ENCODE data around the gene SLC34A2.

SLC34A2 gene

GRCh38 chr4:25677943-25678342 lies 22.3 kb downstream of the SLC34A2 start:
- H3K36me3 ChIP-seq (ENCODE audit: control insufficient read depth, low read length): no peaks in the 10 kb centered on the region
- H3F3A ChIP-seq (ENCODE audit: control insufficient read depth, insufficient read depth): no peaks in the 10 kb centered on the region
- peaks cover 4% of the 10 kb centered on the region; the same call in 1 of the 2 replicates for H3K4me1 ChIP-seq (ENCODE audit: control insufficient read depth, low read length)
- no peaks in the 10 kb centered on the region for H3K9me3 ChIP-seq (ENCODE audit: control insufficient read depth, insufficient read depth, low read length)
- no peak overlapping the region for H3K27ac ChIP-seq (ENCODE audit: low read depth, low read length)
- no peak for TF ChIP-seq EZH2phosphoT487 (IDR thresholded peaks at IDR 0.05; ENCODE audit: borderline replicate concordance, low read length)
- TF ChIP-seq CTCF (IDR thresholded peaks at IDR 0.05; ENCODE audit: low read depth, low read length, poor library complexity, severe bottlenecking): no peak
- H3K4me2 ChIP-seq (ENCODE audit: low read length): no peak overlapping the region
- no peaks in the 10 kb centered on the region for H3K27me3 ChIP-seq (ENCODE audit: control insufficient read depth, low read length)
- H4K20me1 ChIP-seq (ENCODE audit: control insufficient read depth, insufficient read depth, low read depth, low read length): no peaks in the 10 kb centered on the region
- no peak overlapping the region for H3K4me3 ChIP-seq (ENCODE audit: low read length)
- H3K79me2 ChIP-seq (ENCODE audit: control insufficient read depth, low read length): no peaks in the 10 kb centered on the region
- H3K9me2 ChIP-seq (replicated peaks; ENCODE audit: control insufficient read depth, low read length): no peaks in the 10 kb centered on the region

- no peak overlapping the region for H3K4me2 ChIP-seq (ENCODE audit: low read length)
- no peaks in the 10 kb centered on the region for H3K9me2 ChIP-seq (replicated peaks; ENCODE audit: control insufficient read depth, low read length)
- no peak overlapping the region for H3K4me3 ChIP-seq (ENCODE audit: low read length)
- no peaks in the 10 kb centered on the region for H3K79me2 ChIP-seq (ENCODE audit: control insufficient read depth, low read length)
- H3F3A ChIP-seq (ENCODE audit: control insufficient read depth, insufficient read depth): no peaks in the 10 kb centered on the region
- no peaks in the 10 kb centered on the region for H3K36me3 ChIP-seq (ENCODE audit: control insufficient read depth, low read length)
- no peaks in the 10 kb centered on the region for H3K4me1 ChIP-seq (ENCODE audit: control insufficient read depth, low read length)
- H3K27me3 ChIP-seq (ENCODE audit: control insufficient read depth, low read length): no peaks in the 10 kb centered on the region
- no peaks in the 10 kb centered on the region; the same call in 1 of the 2 replicates for H3K9me3 ChIP-seq (ENCODE audit: control insufficient read depth, insufficient read depth, low read length)
- H3K27ac ChIP-seq (ENCODE audit: low read depth, low read length): no peak overlapping the region
- TF ChIP-seq CTCF (IDR thresholded peaks at IDR 0.05; ENCODE audit: low read depth, low read length, poor library complexity, severe bottlenecking): no peak
- TF ChIP-seq EZH2phosphoT487 (IDR thresholded peaks at IDR 0.05; ENCODE audit: borderline replicate concordance, low read length): no peak
- H4K20me1 ChIP-seq (ENCODE audit: control insufficient read depth, insufficient read depth, low read depth, low read length): no peaks in the 10 kb centered on the region
These were observed 32.1 kb downstream of the SLC34A2 start for GRCh38 chr4:25687773-25688172.

GRCh38 chr4:25694466-25694865 lies 38.8 kb downstream of the SLC34A2 start:
- Histone ChIP-seq H3K9me3 (ENCODE audit: control insufficient read depth, insufficient read depth, low read length) (no peaks in the 10 kb centered on the region; the same call in 1 of the 2 replicates), H3F3A (ENCODE audit: control insufficient read depth, insufficient read depth) (no peaks in the 10 kb centered on the region), H4K20me1 (ENCODE audit: control insufficient read depth, insufficient read depth, low read depth, low read length) (no peaks in the 10 kb centered on the region), H3K9me2 (replicated peaks; ENCODE audit: control insufficient read depth, low read length) (no peaks in the 10 kb centered on the region), H3K36me3 (ENCODE audit: control insufficient read depth, low read length) (no peaks in the 10 kb centered on the region), H3K79me2 (ENCODE audit: control insufficient read depth, low read length) (no peaks in the 10 kb centered on the region), H3K27ac (ENCODE audit: low read depth, low read length) (no peak overlapping the region), H3K4me3 (ENCODE audit: low read length) (no peak overlapping the region), H3K4me1 (ENCODE audit: control insufficient read depth, low read length) (no peaks in the 10 kb centered on the region), H3K27me3 (ENCODE audit: control insufficient read depth, low read length) (peaks cover 7% of the 10 kb centered on the region), H3K4me2 (ENCODE audit: low read length) (no peak overlapping the region)
- TF ChIP-seq CTCF (IDR thresholded peaks at IDR 0.05; ENCODE audit: low read depth, low read length, poor library complexity, severe bottlenecking): no peak
- no peak for TF ChIP-seq EZH2phosphoT487 (IDR thresholded peaks at IDR 0.05; ENCODE audit: borderline replicate concordance, low read length)
